Cardiac muscle cell (in vitro differentiated cells and primary cell): ENCODE results near the gene KCNC3. TPM values are rescaled to one million over a fixed set of nuclear protein-coding genes. Genes with fewer than 3 reads are reported as not detected.
A peak's percentile ranks its signal among the peaks of the same experiment; 100 is the strongest.

Experiments used
- DNase-seq, 2 donors: peaks; one replicate each; pipeline versions ENCODE4 v3.0.0 to v3.0.0-alpha.2; 2010 to 2017; ENCODE audit warnings: low read depth in 1 of 2, low spot score in 1 of 2
- H3K27ac ChIP-seq: fragments of 200-600 bp; sonication (generic); 2 replicates; pipeline ENCODE4 v1.5.1; 2016
- H3K27me3 ChIP-seq: fragments of 200-600 bp; sonication (generic); 2 replicates; pipeline ENCODE4 v1.6.0; 2016; ENCODE audit warnings: control low read depth
- H3K36me3 ChIP-seq: fragments of 200-600 bp; sonication (generic); 2 replicates; pipeline ENCODE4 v1.5.1; 2016; ENCODE audit warnings: control low read depth
- H3K4me1 ChIP-seq: fragments of 200-600 bp; sonication (generic); 2 replicates; pipeline ENCODE4 v1.8.1; 2017; ENCODE audit warnings: low read depth, mild to moderate bottlenecking, mixed run types
- H3K4me3 ChIP-seq: fragments of 200-600 bp; sonication (generic); 2 replicates; pipeline ENCODE4 v1.5.1; 2016; ENCODE audit warnings: mild to moderate bottlenecking
- H3K9me3 ChIP-seq: fragments of 200-600 bp; sonication (generic); 2 replicates; pipeline ENCODE4 v1.5.1; 2017; ENCODE audit warnings: low read depth, mild to moderate bottlenecking, control low read depth
- polyA plus RNA-seq: library from polyadenylated mRNA; unstranded; fragments of >200 nt; fragmentation: Nextera tagmentation; extraction: Ambion mirVana; gene quantifications from 2 replicates; pipeline ENCODE4 v1.2.1, GENCODE V29; 2016
- total RNA-seq: library from RNA; depleted of rRNA; stranded (reverse); fragments of >200 nt; gene quantifications from 2 replicates; pipeline ENCODE4 v1.2.3, GENCODE V29; 2016
- TF ChIP-seq, protein P1 (sequence below): IDR thresholded peaks from 2 replicates; pipeline ENCODE4 v1.5.1; 2012; ENCODE audit warnings: low read depth, mild to moderate bottlenecking, low read length

Gene KCNC3
- total RNA-seq (6.9 and 8.2 TPM in 2 replicates), polyA plus RNA-seq (4.3 and 6.9 TPM in 2 replicates)

DNA sequence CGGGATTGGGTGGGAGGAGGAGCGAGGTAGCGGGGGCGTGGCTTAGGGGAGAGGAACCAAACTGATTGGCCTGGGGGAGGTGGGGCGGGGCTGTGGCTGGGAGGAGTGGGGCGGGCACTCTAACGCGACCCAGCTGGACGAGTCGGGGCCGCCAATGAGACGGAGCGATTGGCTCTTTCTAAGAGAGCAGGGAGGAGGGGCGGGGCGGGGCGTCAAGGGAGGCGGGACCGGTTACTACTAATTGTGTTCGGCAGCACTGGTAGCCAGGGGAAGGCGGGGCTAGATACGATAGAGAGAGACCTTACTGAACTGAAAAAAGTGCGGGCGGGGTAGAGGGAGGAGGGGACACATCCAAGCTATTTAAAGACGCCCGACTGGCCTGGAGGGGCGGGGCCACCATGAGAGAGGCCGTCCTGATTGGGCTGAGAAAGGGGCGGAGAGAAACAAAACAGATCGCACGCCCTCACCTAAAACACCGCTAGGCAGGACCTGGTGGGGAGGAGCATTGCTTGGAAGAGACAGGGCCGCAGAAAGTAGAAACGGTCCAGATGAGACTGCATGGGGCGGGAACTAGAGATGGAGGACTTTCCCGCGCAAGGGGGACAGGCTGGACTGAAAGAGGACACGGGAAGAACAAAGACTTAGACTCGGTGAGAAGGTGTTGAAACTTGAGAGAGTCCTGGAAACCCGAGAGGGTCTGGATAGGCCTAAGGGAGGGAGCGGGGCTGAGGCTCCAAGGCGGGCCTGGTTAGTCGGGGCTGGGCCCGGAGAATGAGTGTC, at the start of gene KCNC3:
KCNC3 (minus strand) TSS at position 232 of the 780 bp plus-strand sequence. CDS start 295 bp downstream, outside the sequence.
- DNase-seq = peak; percentile 99 to 100
- no peaks in the 10 kb centered on the region for H3K27me3 ChIP-seq
- H3K4me3 ChIP-seq = peak within 1 kb of the TSS; percentile 36
- TF ChIP-seq, protein P1, sequence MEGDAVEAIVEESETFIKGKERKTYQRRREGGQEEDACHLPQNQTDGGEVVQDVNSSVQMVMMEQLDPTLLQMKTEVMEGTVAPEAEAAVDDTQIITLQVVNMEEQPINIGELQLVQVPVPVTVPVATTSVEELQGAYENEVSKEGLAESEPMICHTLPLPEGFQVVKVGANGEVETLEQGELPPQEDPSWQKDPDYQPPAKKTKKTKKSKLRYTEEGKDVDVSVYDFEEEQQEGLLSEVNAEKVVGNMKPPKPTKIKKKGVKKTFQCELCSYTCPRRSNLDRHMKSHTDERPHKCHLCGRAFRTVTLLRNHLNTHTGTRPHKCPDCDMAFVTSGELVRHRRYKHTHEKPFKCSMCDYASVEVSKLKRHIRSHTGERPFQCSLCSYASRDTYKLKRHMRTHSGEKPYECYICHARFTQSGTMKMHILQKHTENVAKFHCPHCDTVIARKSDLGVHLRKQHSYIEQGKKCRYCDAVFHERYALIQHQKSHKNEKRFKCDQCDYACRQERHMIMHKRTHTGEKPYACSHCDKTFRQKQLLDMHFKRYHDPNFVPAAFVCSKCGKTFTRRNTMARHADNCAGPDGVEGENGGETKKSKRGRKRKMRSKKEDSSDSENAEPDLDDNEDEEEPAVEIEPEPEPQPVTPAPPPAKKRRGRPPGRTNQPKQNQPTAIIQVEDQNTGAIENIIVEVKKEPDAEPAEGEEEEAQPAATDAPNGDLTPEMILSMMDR = no peak
- H3K9me3 ChIP-seq = no peaks in the 10 kb centered on the region
- H3K4me1 ChIP-seq = peaks cover 33% of the 10 kb centered on the region
- no peaks in the 10 kb centered on the region for H3K36me3 ChIP-seq
- peak within 1 kb of the TSS; percentile 57 for H3K27ac ChIP-seq

DNA sequence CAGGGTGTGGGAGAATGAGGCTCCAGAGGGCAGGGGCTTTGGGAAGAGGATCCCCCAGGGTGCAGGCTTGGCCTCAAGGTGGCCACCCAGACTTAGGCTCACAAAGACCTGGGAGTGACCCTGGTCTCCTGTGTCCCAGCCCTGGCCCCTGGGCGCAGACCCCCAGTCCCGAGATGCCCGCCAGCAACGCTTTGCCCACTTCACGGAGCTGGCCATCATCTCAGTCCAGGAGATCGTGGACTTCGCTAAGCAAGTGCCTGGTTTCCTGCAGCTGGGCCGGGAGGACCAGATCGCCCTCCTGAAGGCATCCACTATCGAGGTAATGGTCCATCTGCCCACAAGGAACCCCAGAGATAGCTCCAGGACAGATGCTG, 49.7 kb upstream of the KCNC3 start:
- Histone ChIP-seq H3K9me3 (no peaks in the 10 kb centered on the region), H3K36me3 (peaks cover 10% of the 10 kb centered on the region), H3K4me1 (peaks cover 19% of the 10 kb centered on the region), H3K4me3 (no peak overlapping the region), H3K27ac (no peak overlapping the region), H3K27me3 (no peaks in the 10 kb centered on the region)
- no peak for DNase-seq
- TF ChIP-seq, protein P1 = no peak

GRCh38 chr19:50378169-50378862, 49.1 kb upstream of the KCNC3 start:
- peaks cover 10% of the 10 kb centered on the region for H3K36me3 ChIP-seq
- peaks cover 19% of the 10 kb centered on the region for H3K4me1 ChIP-seq
- H3K9me3 ChIP-seq = no peaks in the 10 kb centered on the region
- no peak overlapping the region for H3K27ac ChIP-seq
- DNase-seq = no peak
- H3K27me3 ChIP-seq = no peaks in the 10 kb centered on the region
- TF ChIP-seq, protein P1 = no peak
- H3K4me3 ChIP-seq = no peak overlapping the region

DNA sequence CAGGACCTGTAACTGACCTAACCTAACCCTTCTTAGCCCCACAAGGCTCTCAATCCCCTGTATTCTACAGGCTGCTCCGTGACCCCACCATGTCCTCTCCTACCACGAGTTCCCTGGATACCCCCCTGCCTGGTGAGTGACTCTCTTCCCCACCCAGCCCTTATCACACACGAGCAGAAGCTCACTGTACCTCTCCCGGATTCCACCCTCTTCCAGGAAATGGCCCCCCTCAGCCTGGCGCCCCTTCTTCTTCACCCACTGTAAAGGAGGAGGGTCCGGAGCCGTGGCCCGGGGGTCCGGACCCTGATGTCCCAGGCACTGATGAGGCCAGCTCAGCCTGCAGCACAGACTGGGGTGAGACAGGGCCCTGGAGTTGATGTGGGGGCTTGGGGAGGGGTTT, 48.3 kb upstream of the KCNC3 start:
- H3K27ac ChIP-seq = no peak overlapping the region
- H3K4me1 ChIP-seq = peaks cover 19% of the 10 kb centered on the region
- no peaks in the 10 kb centered on the region for H3K9me3 ChIP-seq
- H3K27me3 ChIP-seq = no peaks in the 10 kb centered on the region
- H3K4me3 ChIP-seq = no peak overlapping the region
- DNase-seq = no peak
- H3K36me3 ChIP-seq = peaks cover 6% of the 10 kb centered on the region
- TF ChIP-seq, protein P1 = no peak

GRCh38 chr19:50377051-50377461, 47.9 kb upstream of the KCNC3 start:
- Histone ChIP-seq H3K4me3 (no peak overlapping the region), H3K27me3 (no peaks in the 10 kb centered on the region), H3K27ac (no peak overlapping the region), H3K4me1 (peaks cover 19% of the 10 kb centered on the region), H3K9me3 (no peaks in the 10 kb centered on the region), H3K36me3 (peaks cover 6% of the 10 kb centered on the region)
- DNase-seq = peak in 1 of 2 donors; percentile 21
- TF ChIP-seq, protein P1 = no peak
